ENCODE results near the gene SLC9A3.

- TF ChIP-seq, protein P1, sequence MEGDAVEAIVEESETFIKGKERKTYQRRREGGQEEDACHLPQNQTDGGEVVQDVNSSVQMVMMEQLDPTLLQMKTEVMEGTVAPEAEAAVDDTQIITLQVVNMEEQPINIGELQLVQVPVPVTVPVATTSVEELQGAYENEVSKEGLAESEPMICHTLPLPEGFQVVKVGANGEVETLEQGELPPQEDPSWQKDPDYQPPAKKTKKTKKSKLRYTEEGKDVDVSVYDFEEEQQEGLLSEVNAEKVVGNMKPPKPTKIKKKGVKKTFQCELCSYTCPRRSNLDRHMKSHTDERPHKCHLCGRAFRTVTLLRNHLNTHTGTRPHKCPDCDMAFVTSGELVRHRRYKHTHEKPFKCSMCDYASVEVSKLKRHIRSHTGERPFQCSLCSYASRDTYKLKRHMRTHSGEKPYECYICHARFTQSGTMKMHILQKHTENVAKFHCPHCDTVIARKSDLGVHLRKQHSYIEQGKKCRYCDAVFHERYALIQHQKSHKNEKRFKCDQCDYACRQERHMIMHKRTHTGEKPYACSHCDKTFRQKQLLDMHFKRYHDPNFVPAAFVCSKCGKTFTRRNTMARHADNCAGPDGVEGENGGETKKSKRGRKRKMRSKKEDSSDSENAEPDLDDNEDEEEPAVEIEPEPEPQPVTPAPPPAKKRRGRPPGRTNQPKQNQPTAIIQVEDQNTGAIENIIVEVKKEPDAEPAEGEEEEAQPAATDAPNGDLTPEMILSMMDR (IDR thresholded peaks at IDR 0.05; ENCODE audit: low read depth, low read length, poor library complexity, severe bottlenecking): no peak
- no peak for TF ChIP-seq EZH2phosphoT487 (IDR thresholded peaks at IDR 0.05; ENCODE audit: borderline replicate concordance, low read length)
Observed at GRCh38 chr5:463952-464351, 60.3 kb downstream of the SLC9A3 start.
